Suprapubic skin (tissue), 4 donors: ENCODE measurements around the gene MTX2. TPM values are rescaled to one million over a fixed set of nuclear protein-coding genes. Genes with fewer than 3 reads are reported as not detected.

Experiments
- DNase-seq, 2 donors: peaks; one replicate each; pipeline ENCODE4 v3.0.0-alpha.2; 2019; ENCODE audit warnings: low spot score in 2 of 2
- H3K27ac ChIP-seq: fragments of 200-600 bp; sonication (generic); one replicate; pipeline ENCODE4 v1.5.1; 2019
- H3K27me3 ChIP-seq: fragments of 200-600 bp; sonication (generic); one replicate; pipeline ENCODE4 v1.5.1; 2019
- H3K36me3 ChIP-seq: fragments of 200-600 bp; sonication (generic); one replicate; pipeline ENCODE4 v1.5.1; 2019
- H3K4me1 ChIP-seq: fragments of 200-600 bp; sonication (generic); one replicate; pipeline ENCODE4 v1.5.1; 2019
- H3K4me3 ChIP-seq: fragments of 200-600 bp; sonication (generic); one replicate; pipeline ENCODE4 v1.5.1; 2019; ENCODE audit warnings: mild to moderate bottlenecking
- H3K9me3 ChIP-seq: fragments of 200-600 bp; sonication (generic); one replicate; pipeline ENCODE4 v1.5.1; 2019
- CTCF ChIP-seq, 2 donors: fragments of 200-600 bp in 1 of 2; fragments of 450-650 bp in 1 of 2; sonication (generic) in 1 of 2; IDR thresholded peaks; one replicate each; pipeline ENCODE4 v1.5.1; 2016 to 2019; ENCODE audit warnings: antibody characterized with exemption in 2 of 2, mild to moderate bottlenecking in 1 of 2, moderate library complexity in 1 of 2
- EP300 ChIP-seq: sonication (generic); formaldehyde crosslinking; IDR thresholded peaks from one replicate; pipeline ENCODE4 v1.6.1; 2017; ENCODE audit warnings: antibody characterized with exemption
- POLR2A ChIP-seq, 2 donors: fragments of 450-650 bp; IDR thresholded peaks; one replicate each; pipeline ENCODE4 v1.6.1; 2017; ENCODE audit warnings: antibody characterized with exemption in 2 of 2, mild to moderate bottlenecking in 2 of 2, moderate library complexity in 2 of 2
- POLR2AphosphoS5 ChIP-seq, 3 donors: sonication (generic); formaldehyde crosslinking; IDR thresholded peaks; one replicate each; pipeline ENCODE4 v1.6.1; 2017; ENCODE audit warnings: antibody characterized with exemption in 3 of 3
- WGBS: methylation state at CpG from one replicate; pipeline ENCODE4 v1.1.5; 2018; 5-methylcytosine and 5-hydroxymethylcytosine counted together
- total RNA-seq, 4 donors: library from RNA; depleted of rRNA; stranded (reverse); fragments of >200 nt; gene quantifications; one replicate each; pipeline ENCODE4 v1.1.0, GENCODE V29; 2016

Gene MTX2
- total RNA-seq, 4 donors from 2014 or later = 23.3 to 33.5 (median 31.2) TPM

GRCh38 chr2:176240301-176240700 is 28.9 kb upstream of the MTX2 start:
- H3K9me3 ChIP-seq = no peaks in the 10 kb centered on the region
- TF ChIP-seq POLR2AphosphoS5 (IDR thresholded peaks at IDR 0.05) = no peak
- no peak for TF ChIP-seq POLR2A (IDR thresholded peaks at IDR 0.05)
- TF ChIP-seq EP300 = no peak
- no peak for TF ChIP-seq CTCF (IDR thresholded peaks at IDR 0.05)

GRCh38 chr2:176242276-176242675 is 27.0 kb upstream of the MTX2 start:
- H3K4me3 ChIP-seq = no peak overlapping the region
- TF ChIP-seq POLR2AphosphoS5 (IDR thresholded peaks at IDR 0.05) (no peak), CTCF (IDR thresholded peaks at IDR 0.05) (no peak), POLR2A (IDR thresholded peaks at IDR 0.05) (no peak), EP300 (no peak)
- 50% methylated on average over 2 of the region's 2 CpGs for WGBS
- no peak for DNase-seq
- H3K4me1 ChIP-seq = no peaks in the 10 kb centered on the region
- no peak overlapping the region for H3K27ac ChIP-seq
- no peaks in the 10 kb centered on the region for H3K36me3 ChIP-seq
- H3K9me3 ChIP-seq = no peaks in the 10 kb centered on the region
- peaks cover 5% of the 10 kb centered on the region for H3K27me3 ChIP-seq

More at GRCh38 chr2:176240301-176240700, 28.9 kb upstream of the MTX2 start:
- Histone ChIP-seq H3K27ac (no peak overlapping the region), H3K4me3 (no peak overlapping the region), H3K36me3 (no peaks in the 10 kb centered on the region), H3K4me1 (no peaks in the 10 kb centered on the region), H3K27me3 (peaks cover 5% of the 10 kb centered on the region)
- WGBS = 41% methylated on average over 1 of the region's 1 CpG
- DNase-seq = no peak

GRCh38 chr2:176246331-176246730 is 22.9 kb upstream of the MTX2 start:
- Histone ChIP-seq H3K27me3 (peaks cover 5% of the 10 kb centered on the region), H3K9me3 (no peaks in the 10 kb centered on the region), H3K4me3 (no peak overlapping the region), H3K4me1 (no peaks in the 10 kb centered on the region), H3K27ac (no peak overlapping the region), H3K36me3 (no peaks in the 10 kb centered on the region)
- TF ChIP-seq POLR2AphosphoS5 (IDR thresholded peaks at IDR 0.05) (no peak), CTCF (IDR thresholded peaks at IDR 0.05) (no peak), POLR2A (IDR thresholded peaks at IDR 0.05) (no peak)
- no peak for DNase-seq
- WGBS = 69% methylated on average over 4 of the region's 4 CpGs

GRCh38 chr2:176247859-176248258 is 21.4 kb upstream of the MTX2 start:
- Histone ChIP-seq H3K4me3 (no peak overlapping the region), H3K9me3 (no peaks in the 10 kb centered on the region), H3K4me1 (no peaks in the 10 kb centered on the region), H3K27me3 (peaks cover 5% of the 10 kb centered on the region), H3K36me3 (no peaks in the 10 kb centered on the region), H3K27ac (no peak overlapping the region)
- no peak for DNase-seq
- TF ChIP-seq POLR2AphosphoS5 (IDR thresholded peaks at IDR 0.05) (no peak), EP300 (no peak), CTCF (IDR thresholded peaks at IDR 0.05) (no peak), POLR2A (IDR thresholded peaks at IDR 0.05) (no peak)
- WGBS = 70% methylated on average over 4 of the region's 4 CpGs

GRCh38 chr2:176251928-176252327 is 17.3 kb upstream of the MTX2 start:
- DNase-seq = no peak
- Histone ChIP-seq H3K27me3 (peaks cover 5% of the 10 kb centered on the region), H3K27ac (no peak overlapping the region), H3K36me3 (no peaks in the 10 kb centered on the region), H3K4me3 (no peak overlapping the region), H3K4me1 (no peaks in the 10 kb centered on the region), H3K9me3 (no peaks in the 10 kb centered on the region)
- 39% methylated on average over 1 of the region's 1 CpG for WGBS
- TF ChIP-seq POLR2A (IDR thresholded peaks at IDR 0.05) = no peak
- no peak for TF ChIP-seq CTCF (IDR thresholded peaks at IDR 0.05)
- TF ChIP-seq POLR2AphosphoS5 (IDR thresholded peaks at IDR 0.05) = no peak
- TF ChIP-seq EP300 = no peak
